ENCODE data around the gene CCDC137.

The CCDC137 gene

GRCh38 chr17:81687770-81688541, 21.4 kb downstream of the CCDC137 start:
- no peak for TF ChIP-seq CTCF (IDR thresholded peaks at IDR 0.05; ENCODE audit: borderline replicate concordance, insufficient read depth, low read depth, low read length)
- no peak overlapping the region for H3K4me3 ChIP-seq (ENCODE audit: low read depth, low read length)

- no peak overlapping the region for H3K4me3 ChIP-seq (ENCODE audit: low read depth, low read length)
- no peak for TF ChIP-seq CTCF (IDR thresholded peaks at IDR 0.05; ENCODE audit: borderline replicate concordance, insufficient read depth, low read depth, low read length)
These were observed 22.1 kb downstream of the CCDC137 start for GRCh38 chr17:81688616-81689015.

GRCh38 chr17:81690066-81690465, 23.5 kb downstream of the CCDC137 start:
- no peak overlapping the region for H3K4me3 ChIP-seq (ENCODE audit: low read depth, low read length)
- no peak for TF ChIP-seq CTCF (IDR thresholded peaks at IDR 0.05; ENCODE audit: borderline replicate concordance, insufficient read depth, low read depth, low read length)

GRCh38 chr17:81690549-81690948, 24.0 kb downstream of the CCDC137 start:
- no peak overlapping the region for H3K4me3 ChIP-seq (ENCODE audit: low read depth, low read length)
- TF ChIP-seq CTCF (IDR thresholded peaks at IDR 0.05; ENCODE audit: borderline replicate concordance, insufficient read depth, low read depth, low read length): no peak

GRCh38 chr17:81691196-81691595, 24.7 kb downstream of the CCDC137 start:
- no peak overlapping the region for H3K4me3 ChIP-seq (ENCODE audit: low read depth, low read length)
- no peak for TF ChIP-seq CTCF (IDR thresholded peaks at IDR 0.05; ENCODE audit: borderline replicate concordance, insufficient read depth, low read depth, low read length)

GRCh38 chr17:81691608-81692007, 25.1 kb downstream of the CCDC137 start:
- no peak for TF ChIP-seq CTCF (IDR thresholded peaks at IDR 0.05; ENCODE audit: borderline replicate concordance, insufficient read depth, low read depth, low read length)
- H3K4me3 ChIP-seq (ENCODE audit: low read depth, low read length): no peak overlapping the region

- TF ChIP-seq CTCF (IDR thresholded peaks at IDR 0.05; ENCODE audit: borderline replicate concordance, insufficient read depth, low read depth, low read length): no peak
- no peak overlapping the region for H3K4me3 ChIP-seq (ENCODE audit: low read depth, low read length)
These were observed 27.1 kb downstream of the CCDC137 start for GRCh38 chr17:81693509-81694210.

Measured in GM12875 (cell line).